Thyroid gland (tissue), 4 donors: ENCODE results near the gene OCLN. TPM values are rescaled to one million over a fixed set of nuclear protein-coding genes. Genes with fewer than 3 reads are reported as not detected.
A peak's percentile ranks its signal among the peaks of the same experiment; 100 is the strongest.
"Not testable (repeated sequence)": the region's sequence is repeated elsewhere in the genome, so short reads cannot be mapped to it uniquely, and the experiment has no call there.

Source experiments
- DNase-seq, 2 donors: peaks; one replicate each; pipeline ENCODE4 v3.0.0-alpha.2; 2019
- H3K27ac ChIP-seq, 3 donors: fragments of 200-600 bp; sonication (generic); 1 replicate in 2 of 3; 2 replicates in 1 of 3; pipeline ENCODE4 v1.5.1; 2016 to 2019; ENCODE audit warnings: mild to moderate bottlenecking in 1 of 3, moderate library complexity in 1 of 3
- H3K27me3 ChIP-seq: fragments of 200-600 bp; sonication (generic); one replicate; pipeline ENCODE4 v1.5.1; 2019
- H3K36me3 ChIP-seq, 2 donors: fragments of 200-600 bp; sonication (generic); one replicate each; pipeline ENCODE4 v1.5.1; 2016 to 2019
- H3K4me1 ChIP-seq, 2 donors: fragments of 200-600 bp; sonication (generic); one replicate each; pipeline ENCODE4 v1.5.1; 2017 to 2019
- H3K4me3 ChIP-seq, 3 donors: fragments of 200-600 bp; sonication (generic); replicated peaks in 1 of 3; 1 replicate in 2 of 3; 2 replicates in 1 of 3; pipeline ENCODE4 v1.5.1; 2016; ENCODE audit warnings: mild to moderate bottlenecking in 1 of 3
- H3K9me3 ChIP-seq: fragments of 200-600 bp; sonication (generic); one replicate; pipeline ENCODE4 v1.5.1; 2017
- CTCF ChIP-seq, 6 experiments: fragments of 200-600 bp in 3 of 6; fragments of 450-650 bp in 3 of 6; sonication (generic) in 3 of 6; IDR thresholded peaks; one replicate each; pipeline ENCODE4 v1.5.1; 2016 to 2019; ENCODE audit warnings: antibody characterized with exemption in 6 of 6, mild to moderate bottlenecking in 2 of 6, inconsistent platforms in 1 of 6, moderate library complexity in 1 of 6
- POLR2A ChIP-seq, 2 donors: fragments of 450-650 bp; IDR thresholded peaks; one replicate each; pipeline ENCODE4 v1.6.1; 2017; ENCODE audit warnings: antibody characterized with exemption in 2 of 2, mild to moderate bottlenecking in 2 of 2, moderate library complexity in 1 of 2
- WGBS, 2 donors: methylation state at CpG; one replicate each; pipeline ENCODE4 v1.1.5; 2017; 5-methylcytosine and 5-hydroxymethylcytosine counted together
- intact Hi-C: fragments of 100-400 bp; cut with DNase I; formaldehyde crosslinking; loops from one replicate; pipeline ENCODE4 v1.15.1; 2023
- total RNA-seq, 4 donors: library from RNA; depleted of rRNA; stranded (reverse); fragments of >200 nt; gene quantifications; one replicate each; pipeline ENCODE4 v1.2.3, GENCODE V29; 2016

The OCLN gene
- total RNA-seq, 4 donors from 2014 or later, result 148 to 248 (median 197) TPM

- Histone ChIP-seq H3K9me3 (no peaks in the 10 kb centered on the region), H3K27ac (no peak overlapping the region), H3K27me3 (no peaks in the 10 kb centered on the region), H3K4me1 (peaks cover 4 to 8% of the 10 kb centered on the region in 2 donors), H3K36me3 (no peaks in the 10 kb centered on the region), H3K4me3 (no peak overlapping the region)
- intact Hi-C loops, result no loop called here
- WGBS, 2 donors, result 87 to 88% methylated on average over 4 of the region's 4 CpGs
- no peak for TF ChIP-seq POLR2A (IDR thresholded peaks at IDR 0.05)
- no peak for TF ChIP-seq CTCF (IDR thresholded peaks at IDR 0.05)
- no peak for DNase-seq
These were observed 40.5 kb upstream of the OCLN start for GRCh38 chr5:69451941-69452647.

GRCh38 chr5:69453487-69453886 lies 39.1 kb upstream of the OCLN start:
- H3K36me3 ChIP-seq, H3K4me1 ChIP-seq, H3K4me3 ChIP-seq, H3K9me3 ChIP-seq, H3K27me3 ChIP-seq, DNase-seq, H3K27ac ChIP-seq, intact Hi-C loops: not testable (repeated sequence)
- WGBS, 2 donors, result 94 to 99% methylated on average over 3 of the region's 3 CpGs

GRCh38 chr5:69454460-69455249 lies 37.9 kb upstream of the OCLN start:
- intact Hi-C loops, result no loop called here
- 49 to 53% methylated on average over 8 of the region's 8 CpGs for WGBS, 2 donors
- no peak for TF ChIP-seq POLR2A (IDR thresholded peaks at IDR 0.05)
- TF ChIP-seq CTCF (IDR thresholded peaks at IDR 0.05), result no peak
- H3K4me3 ChIP-seq, result no peak overlapping the region
- H3K27me3 ChIP-seq, result no peaks in the 10 kb centered on the region
- peak; percentile 52 to 58 for DNase-seq
- no peaks in the 10 kb centered on the region for H3K36me3 ChIP-seq
- peak overlapping the region in 2 of 3 donors; percentile 26 to 63 for H3K27ac ChIP-seq
- H3K4me1 ChIP-seq, result peaks cover 4 to 8% of the 10 kb centered on the region in 2 donors
- no peaks in the 10 kb centered on the region for H3K9me3 ChIP-seq

GRCh38 chr5:69455428-69455988 lies 37.1 kb upstream of the OCLN start:
- intact Hi-C loops, H3K4me1 ChIP-seq, H3K9me3 ChIP-seq, H3K27me3 ChIP-seq, H3K36me3 ChIP-seq, H3K4me3 ChIP-seq: not testable (repeated sequence)
- DNase-seq, result peak; percentile 30 to 45
- 60 to 70% methylated on average over 7 of the region's 7 CpGs for WGBS, 2 donors
- H3K27ac ChIP-seq, result peak overlapping the region in 2 of 3 donors; percentile 26 to 63

- H3K4me3 ChIP-seq, result no peak overlapping the region
- no peak for TF ChIP-seq CTCF (IDR thresholded peaks at IDR 0.05)
- TF ChIP-seq POLR2A (IDR thresholded peaks at IDR 0.05), result no peak
- no peaks in the 10 kb centered on the region for H3K4me1 ChIP-seq
- no peaks in the 10 kb centered on the region for H3K36me3 ChIP-seq
- no peak overlapping the region for H3K27ac ChIP-seq
- DNase-seq, result no peak
- no peaks in the 10 kb centered on the region for H3K9me3 ChIP-seq
- 97% methylated on average over 1 of the region's 1 CpG for WGBS, 2 donors
- intact Hi-C loops, result no loop called here
- H3K27me3 ChIP-seq, result no peaks in the 10 kb centered on the region
These were observed 30.4 kb upstream of the OCLN start for GRCh38 chr5:69462170-69462569.

GRCh38 chr5:69466375-69466774 lies 26.2 kb upstream of the OCLN start:
- intact Hi-C loops, H3K4me1 ChIP-seq, H3K4me3 ChIP-seq, H3K27me3 ChIP-seq, DNase-seq, H3K36me3 ChIP-seq, H3K27ac ChIP-seq, H3K9me3 ChIP-seq: not testable (repeated sequence)
- WGBS, 2 donors, result 93 to 96% methylated on average over 2 to 3 of the region's 3 CpGs
